ENCODE results near the gene LMNTD2. TPM values are rescaled to one million over a fixed set of nuclear protein-coding genes. Genes with fewer than 3 reads are reported as not detected.
A peak's percentile ranks its signal among the peaks of the same experiment; 100 is the strongest.

The LMNTD2 gene
- total and polyA plus RNA-seq, 10 donors: 3.9 to 10.1 (median 5.7) TPM

GRCh38 chr11:534396-535209, 25.9 kb downstream of the LMNTD2 start:
- DNase-seq: peak; percentile 89
- Histone ChIP-seq H3K9me3 (no peaks in the 10 kb centered on the region), H3K4me3 (peak overlapping the region; percentile 66 to 96 (median 76)), H3K36me3 (peaks cover 0 to 38% (median 26%) of the 10 kb centered on the region in 6 donors), H3K27ac (peak overlapping the region in 7 of 8 donors; percentile 3 to 95 (median 58)), H3K27me3 (replicated peaks in 1 of 7) (peaks cover 0 to 24% (median 0%) of the 10 kb centered on the region in 7 donors), H3K4me1 (peaks cover 29 to 64% (median 54%) of the 10 kb centered on the region in 6 donors)
- intact Hi-C loops (cut with DNase I; ENCODE audit: low total_unique reads): no loop called here
- no peak for TF ChIP-seq CTCF (IDR thresholded peaks at IDR 0.05 in 8 of 11, conservative IDR thresholded peaks at IDR 0.05 in 3 of 11)
- TF ChIP-seq POLR2AphosphoS5 (IDR thresholded peaks at IDR 0.05): peak in 2 of 3 donors; percentile 30 to 57
- TF ChIP-seq POLR2A (IDR thresholded peaks at IDR 0.05): no peak
- WGBS, 5 donors: 5 to 12% (median 9%) methylated on average over 39 to 66 of the region's 66 CpGs

- DNase-seq: peak; percentile 82
- TF ChIP-seq CTCF (IDR thresholded peaks at IDR 0.05 in 8 of 11, conservative IDR thresholded peaks at IDR 0.05 in 3 of 11) (no peak), POLR2AphosphoS5 (IDR thresholded peaks at IDR 0.05) (peak in 1 of 3 donors; percentile 4)
- H3K27me3 ChIP-seq (replicated peaks in 1 of 7): peaks cover 0 to 24% (median 0%) of the 10 kb centered on the region in 7 donors
- H3K9me3 ChIP-seq: no peaks in the 10 kb centered on the region
- peak overlapping the region in 1 of 8 donors; percentile 58 for H3K27ac ChIP-seq
- 92 to 96% (median 93%) methylated on average over 7 to 37 of the region's 37 CpGs for WGBS, 5 donors
- H3K4me3 ChIP-seq: peak overlapping the region in 6 of 8 donors; percentile 69 to 96 (median 77)
- H3K36me3 ChIP-seq: peaks cover 0 to 38% (median 26%) of the 10 kb centered on the region in 6 donors
- H3K4me1 ChIP-seq: peaks cover 29 to 64% (median 54%) of the 10 kb centered on the region in 6 donors
- intact Hi-C loops (cut with DNase I; ENCODE audit: low total_unique reads): no loop called here
Observed at GRCh38 chr11:533586-534395, 26.7 kb downstream of the LMNTD2 start.

GRCh38 chr11:532986-533585, 27.5 kb downstream of the LMNTD2 start:
- DNase-seq: peak; percentile 81
- WGBS, 5 donors: 93 to 97% (median 95%) methylated on average over 13 to 33 of the region's 33 CpGs
- TF ChIP-seq POLR2AphosphoS5 (IDR thresholded peaks at IDR 0.05) (no peak), CTCF (IDR thresholded peaks at IDR 0.05 in 8 of 11, conservative IDR thresholded peaks at IDR 0.05 in 3 of 11) (no peak), POLR2A (IDR thresholded peaks at IDR 0.05) (no peak)
- Histone ChIP-seq H3K4me3 (peak overlapping the region in 1 of 8 donors; percentile 96), H3K4me1 (peaks cover 27 to 59% (median 50%) of the 10 kb centered on the region in 6 donors), H3K27ac (peak overlapping the region in 1 of 8 donors; percentile 8), H3K27me3 (replicated peaks in 1 of 7) (peaks cover 0 to 24% (median 0%) of the 10 kb centered on the region in 7 donors), H3K9me3 (no peaks in the 10 kb centered on the region), H3K36me3 (peaks cover 0 to 38% (median 26%) of the 10 kb centered on the region in 6 donors)
- intact Hi-C loops (cut with DNase I; ENCODE audit: low total_unique reads): no loop called here

Data from spleen (tissue), 11 donors.